Prostate gland (tissue), 2 donors: ENCODE data around the gene SLC25A26.

Experiments
- POLR2A ChIP-seq: fragments of 450-650 bp; IDR thresholded peaks from one replicate; pipeline ENCODE4 v1.6.1; 2016; ENCODE audit warnings: antibody characterized with exemption, mild to moderate bottlenecking
- POLR2AphosphoS5 ChIP-seq: sonication (generic); formaldehyde crosslinking; IDR thresholded peaks from one replicate; pipeline ENCODE4 v1.6.1; 2017; ENCODE audit warnings: antibody characterized with exemption
- TF ChIP-seq, protein P1 (sequence below), 4 experiments: fragments of 200-600 bp in 2 of 4; fragments of 450-650 bp in 2 of 4; sonication (generic) in 2 of 4; IDR thresholded peaks; 1 replicate in 3 of 4; 2 replicates in 1 of 4; pipeline ENCODE4 v1.5.1; 2016 to 2019; ENCODE audit warnings: antibody characterized with exemption in 4 of 4, mild to moderate bottlenecking in 2 of 4, moderate library complexity in 2 of 4

DNA sequence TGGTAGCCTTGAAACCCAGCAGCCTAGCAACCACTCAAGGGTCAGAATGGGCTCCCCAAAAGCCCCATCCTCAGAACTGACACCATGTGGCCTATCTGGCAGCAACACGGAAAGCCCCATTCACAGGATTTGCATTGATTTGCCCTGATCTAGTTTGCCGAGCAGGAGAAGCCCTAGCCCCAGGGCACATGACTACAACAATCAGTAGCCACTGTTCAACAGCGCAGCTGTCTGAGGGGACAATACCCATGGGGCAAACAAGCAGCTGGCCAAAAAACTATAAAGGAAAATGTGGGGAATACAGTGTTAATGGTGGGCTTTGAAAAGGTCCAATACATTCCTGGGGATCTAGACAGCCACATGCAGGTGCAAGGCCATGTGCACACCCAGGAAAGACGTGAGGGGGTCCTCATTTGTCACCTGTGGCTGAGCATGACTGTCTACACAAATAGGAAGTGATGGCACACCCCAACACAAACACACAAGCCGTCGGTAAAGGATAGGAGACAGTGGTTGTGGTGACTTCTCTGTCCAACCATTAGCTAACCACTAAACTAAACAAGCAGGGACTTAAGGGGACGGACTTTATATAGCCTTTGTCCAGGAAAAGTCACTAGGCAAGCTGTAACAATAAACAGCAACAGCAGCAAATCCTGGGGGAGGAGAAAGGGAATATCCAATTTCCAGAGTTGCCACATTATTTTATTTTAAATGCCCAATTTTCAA is 166.3 kb downstream of the SLC25A26 start:
- TF ChIP-seq, protein P1, sequence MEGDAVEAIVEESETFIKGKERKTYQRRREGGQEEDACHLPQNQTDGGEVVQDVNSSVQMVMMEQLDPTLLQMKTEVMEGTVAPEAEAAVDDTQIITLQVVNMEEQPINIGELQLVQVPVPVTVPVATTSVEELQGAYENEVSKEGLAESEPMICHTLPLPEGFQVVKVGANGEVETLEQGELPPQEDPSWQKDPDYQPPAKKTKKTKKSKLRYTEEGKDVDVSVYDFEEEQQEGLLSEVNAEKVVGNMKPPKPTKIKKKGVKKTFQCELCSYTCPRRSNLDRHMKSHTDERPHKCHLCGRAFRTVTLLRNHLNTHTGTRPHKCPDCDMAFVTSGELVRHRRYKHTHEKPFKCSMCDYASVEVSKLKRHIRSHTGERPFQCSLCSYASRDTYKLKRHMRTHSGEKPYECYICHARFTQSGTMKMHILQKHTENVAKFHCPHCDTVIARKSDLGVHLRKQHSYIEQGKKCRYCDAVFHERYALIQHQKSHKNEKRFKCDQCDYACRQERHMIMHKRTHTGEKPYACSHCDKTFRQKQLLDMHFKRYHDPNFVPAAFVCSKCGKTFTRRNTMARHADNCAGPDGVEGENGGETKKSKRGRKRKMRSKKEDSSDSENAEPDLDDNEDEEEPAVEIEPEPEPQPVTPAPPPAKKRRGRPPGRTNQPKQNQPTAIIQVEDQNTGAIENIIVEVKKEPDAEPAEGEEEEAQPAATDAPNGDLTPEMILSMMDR (IDR thresholded peaks at IDR 0.05) = no peak
- no peak for TF ChIP-seq POLR2AphosphoS5
- TF ChIP-seq POLR2A = no peak
